GM20000 (cell line): ENCODE measurements around the gene TBXA2R.
A peak's percentile ranks its signal among the peaks of the same experiment; 100 is the strongest.

ENCODE experiments used
- DNase-seq: peaks from one replicate; pipeline ENCODE4 v3.0.0; 2012; ENCODE audit warnings: low spot score
- CTCF ChIP-seq: IDR thresholded peaks from 2 replicates; pipeline ENCODE4 v1.5.1; 2012; ENCODE audit warnings: mild to moderate bottlenecking, control low read depth; ENCODE audit errors: extremely low read depth, missing control alignments

The TBXA2R gene

GRCh38 chr19:3618144-3618810, 11.6 kb upstream of the TBXA2R start:
- DNase-seq = peak; percentile 94

GRCh38 chr19:3617463-3617862, 10.8 kb upstream of the TBXA2R start:
- TF ChIP-seq CTCF = no peak
- DNase-seq = no peak

More at GRCh38 chr19:3618144-3618810, 11.6 kb upstream of the TBXA2R start:
- TF ChIP-seq CTCF = peak; percentile 92

GRCh38 chr19:3615524-3616135, 9.0 kb upstream of the TBXA2R start:
- DNase-seq = no peak

GRCh38 chr19:3614858-3615505, 8.3 kb upstream of the TBXA2R start:
- TF ChIP-seq CTCF = no peak

More at GRCh38 chr19:3615524-3616135, 9.0 kb upstream of the TBXA2R start:
- no peak for TF ChIP-seq CTCF

GRCh38 chr19:3613818-3614661, 7.4 kb upstream of the TBXA2R start:
- no peak for TF ChIP-seq CTCF
- no peak for DNase-seq

More at GRCh38 chr19:3614858-3615505, 8.3 kb upstream of the TBXA2R start:
- no peak for DNase-seq

GRCh38 chr19:3612901-3613741, 6.4 kb upstream of the TBXA2R start:
- DNase-seq = no peak
- no peak for TF ChIP-seq CTCF
